Measurements from ENCODE around the gene PLAAT4. TPM values are rescaled to one million over a fixed set of nuclear protein-coding genes. Genes with fewer than 3 reads are reported as not detected.
A peak's percentile ranks its signal among the peaks of the same experiment; 100 is the strongest.
"Not testable (repeated sequence)": the region's sequence is repeated elsewhere in the genome, so short reads cannot be mapped to it uniquely, and the experiment has no call there.

Gene PLAAT4
- total and polyA plus RNA-seq, 2 donors (not counting 3 experiments of a cell fraction or from before 2014, with no cell fraction given), result 0.95 to 1.7 TPM

- H3K79me2 ChIP-seq (ENCODE audit: control insufficient read depth, insufficient read depth, low read length); H3K9me3 ChIP-seq (replicated peaks; ENCODE audit: control insufficient read depth, insufficient read depth, low read length); H3K9ac ChIP-seq (replicated peaks; ENCODE audit: extremely low read depth, insufficient read depth, low read length); DNase-seq (ENCODE audit: low read depth, low spot score); H3K4me1 ChIP-seq (ENCODE audit: control insufficient read depth, extremely low read depth, insufficient read depth, low read length); dilution Hi-C loops (cut with MboI; ENCODE audit: extremely low pct_ligation_motif_present, low sequenced_read_pairs); H3K27ac ChIP-seq (ENCODE audit: insufficient read depth, low read depth, low read length); H4K20me1 ChIP-seq (replicated peaks; ENCODE audit: control insufficient read depth, extremely low read depth, insufficient read depth, low read length); BruUV-seq (replicated peaks); intact Hi-C loops (cut with micrococcal nuclease); H2AFZ ChIP-seq (ENCODE audit: low read depth, low read length); H3K27me3 ChIP-seq (ENCODE audit: control insufficient read depth in 2 of 2, insufficient read depth in 2 of 2, low read length in 2 of 2); H3K4me2 ChIP-seq (ENCODE audit: insufficient read depth, low read length); H3K4me3 ChIP-seq (replicated peaks in 1 of 3; ENCODE audit: insufficient read depth in 1 of 3, low read depth in 1 of 3, low read length in 3 of 3); POLR2A ChIA-PET; H3K36me3 ChIP-seq (ENCODE audit: control insufficient read depth in 2 of 2, extremely low read depth in 1 of 2, insufficient read depth in 2 of 2, low read length in 2 of 2); H3K9me1 ChIP-seq (replicated peaks; ENCODE audit: control insufficient read depth, extremely low read depth, insufficient read depth, low read length): not testable (repeated sequence)
- CTCF ChIA-PET, result interaction anchor here (1.8 kb wide), 1 partner anchor 9 kb away, joined by 5 read pairs; no protein-coding TSS in a partner anchor
- TF ChIP-seq POLR2AphosphoS5 (IDR thresholded peaks at IDR 0.05; ENCODE audit: insufficient read depth, low read depth, low read length), result peak; percentile 33
- FAIRE-seq, result peak; percentile 66
Measured at GRCh38 chr11:63531074-63531792, 5.4 kb upstream of the PLAAT4 start.

DNA sequence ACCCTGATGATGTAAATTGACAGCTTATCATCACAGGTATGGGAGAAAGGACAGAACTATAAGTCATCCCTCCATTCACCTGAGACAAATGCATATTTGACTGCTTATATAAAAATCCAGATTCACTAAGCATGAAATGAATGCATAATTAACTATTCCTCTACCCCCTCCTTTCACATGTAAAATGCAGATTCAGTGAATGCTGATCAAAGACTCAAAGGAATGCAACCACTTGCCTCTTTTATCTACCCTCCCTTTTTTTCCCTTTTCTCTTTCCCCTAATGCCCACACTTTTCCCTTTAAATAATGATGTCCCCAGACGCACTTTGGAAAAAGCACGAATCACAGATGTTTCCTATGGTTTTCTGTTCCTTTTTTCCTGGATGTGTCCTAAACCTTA is 4.5 kb upstream of the PLAAT4 start:
- DNase-seq (ENCODE audit: low read depth, low spot score) (no peak), FAIRE-seq (no peak)
- Histone ChIP-seq H3K27ac (ENCODE audit: insufficient read depth, low read depth, low read length) (no peak overlapping the region), H3K9me1 (replicated peaks; ENCODE audit: control insufficient read depth, extremely low read depth, insufficient read depth, low read length) (no peaks in the 10 kb centered on the region), H3K4me2 (ENCODE audit: insufficient read depth, low read length) (no peak overlapping the region), H3K9me3 (replicated peaks; ENCODE audit: control insufficient read depth, insufficient read depth, low read length) (no peaks in the 10 kb centered on the region), H3K9ac (replicated peaks; ENCODE audit: extremely low read depth, insufficient read depth, low read length) (no peak overlapping the region), H3K4me3 (replicated peaks in 1 of 3; ENCODE audit: insufficient read depth in 1 of 3, low read depth in 1 of 3, low read length in 3 of 3) (no peak overlapping the region), H2AFZ (ENCODE audit: low read depth, low read length) (no peak overlapping the region), H3K4me1 (ENCODE audit: control insufficient read depth, extremely low read depth, insufficient read depth, low read length) (peaks cover 6% of the 10 kb centered on the region), H3K27me3 (ENCODE audit: control insufficient read depth in 2 of 2, insufficient read depth in 2 of 2, low read length in 2 of 2) (peaks cover 2% of the 10 kb centered on the region in 2 experiments), H4K20me1 (replicated peaks; ENCODE audit: control insufficient read depth, extremely low read depth, insufficient read depth, low read length) (no peaks in the 10 kb centered on the region), H3K36me3 (ENCODE audit: control insufficient read depth in 2 of 2, extremely low read depth in 1 of 2, insufficient read depth in 2 of 2, low read length in 2 of 2) (no peaks in the 10 kb centered on the region), H3K79me2 (ENCODE audit: control insufficient read depth, insufficient read depth, low read length) (no peaks in the 10 kb centered on the region)
- intact Hi-C loops (cut with micrococcal nuclease), result no loop called here
- BruUV-seq (replicated peaks), result no TSS peak
- TF ChIP-seq FOS (IDR thresholded peaks at IDR 0.05; ENCODE audit: borderline replicate concordance, insufficient read depth, low read length), result no peak
- TF ChIP-seq, protein P1, sequence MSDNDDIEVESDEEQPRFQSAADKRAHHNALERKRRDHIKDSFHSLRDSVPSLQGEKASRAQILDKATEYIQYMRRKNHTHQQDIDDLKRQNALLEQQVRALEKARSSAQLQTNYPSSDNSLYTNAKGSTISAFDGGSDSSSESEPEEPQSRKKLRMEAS (IDR thresholded peaks at IDR 0.05; ENCODE audit: insufficient read depth, insufficient read length), result no peak
- no peak for TF ChIP-seq POLR2A (IDR thresholded peaks at IDR 0.05; ENCODE audit: low read depth, low read length)
- no peak for TF ChIP-seq EZH2 (IDR thresholded peaks at IDR 0.05; ENCODE audit: borderline replicate concordance, low read depth, low read length, severe bottlenecking)
- TF ChIP-seq POLR2AphosphoS5 (IDR thresholded peaks at IDR 0.05; ENCODE audit: insufficient read depth, low read depth, low read length), result no peak
- TF ChIP-seq CTCF (IDR thresholded peaks at IDR 0.05; ENCODE audit: extremely low read depth in 1 of 2, insufficient read depth in 1 of 2, low read depth in 1 of 2, low read length in 2 of 2), result no peak
- TF ChIP-seq JUN (IDR thresholded peaks at IDR 0.05; ENCODE audit: borderline replicate concordance, insufficient read depth, insufficient read length, low read depth), result no peak
- no peak for TF ChIP-seq GATA2 (IDR thresholded peaks at IDR 0.05; ENCODE audit: insufficient read depth, insufficient read length, low read depth, low read length)
- TF ChIP-seq MYC (IDR thresholded peaks at IDR 0.05; ENCODE audit: low read depth, low read length), result no peak
- CTCF ChIA-PET, result interaction anchor here (1.8 kb wide), 2 partner anchors 10 to 53 kb away, joined by 4 to 5 read pairs; no protein-coding TSS in a partner anchor
- POLR2A ChIA-PET, result no interaction called here
- dilution Hi-C loops (cut with MboI; ENCODE audit: extremely low pct_ligation_motif_present, low sequenced_read_pairs), result no loop called here
